IPS-20b (cell line): ENCODE data around the gene CADM1.

Experiments used
- H3K27ac ChIP-seq: one replicate; pipeline ENCODE4 v1.5.1; 2013; ENCODE audit warnings: low read length
- H3K27me3 ChIP-seq: 2 replicates; pipeline ENCODE4 v1.6.1; 2013; ENCODE audit warnings: mild to moderate bottlenecking, low read length, inconsistent platforms; ENCODE audit not compliant: insufficient read depth
- H3K36me3 ChIP-seq: 2 replicates; pipeline ENCODE4 v1.6.1; 2013; ENCODE audit warnings: low read depth, mild to moderate bottlenecking, inconsistent platforms, low read length, moderate library complexity; ENCODE audit not compliant: insufficient read depth
- H3K4me1 ChIP-seq: 2 replicates; pipeline ENCODE4 v1.6.1; 2013; ENCODE audit warnings: mild to moderate bottlenecking, control low read depth, inconsistent platforms, low read length, moderate library complexity; ENCODE audit not compliant: insufficient read depth
- H3K4me3 ChIP-seq: 2 replicates; pipeline ENCODE4 v1.5.1; 2013; ENCODE audit warnings: mild to moderate bottlenecking, low read length, inconsistent platforms
- H3K9ac ChIP-seq: 2 replicates; pipeline ENCODE4 v1.6.1; 2013; ENCODE audit warnings: low read depth, mild to moderate bottlenecking, inconsistent platforms, low read length, moderate library complexity
- H3K9me3 ChIP-seq: 2 replicates; pipeline ENCODE4 v1.6.1; 2013; ENCODE audit warnings: mild to moderate bottlenecking, low read depth, low read length, inconsistent platforms; ENCODE audit not compliant: insufficient read depth

The CADM1 gene

GRCh38 chr11:115504276-115505158 lies at the start of gene CADM1:
Gene CADM1, minus strand, starts transcription at chr11:115504415.
- Histone ChIP-seq H3K4me1 (peaks cover 21% of the 10 kb centered on the region), H3K27me3 (peaks cover 78% of the 10 kb centered on the region), H3K9me3 (no peaks in the 10 kb centered on the region), H3K9ac (peak within 1 kb of the TSS; percentile 78), H3K4me3 (peak within 1 kb of the TSS; percentile 80), H3K36me3 (no peaks in the 10 kb centered on the region), H3K27ac (no peak within 1 kb of the TSS)

DNA sequence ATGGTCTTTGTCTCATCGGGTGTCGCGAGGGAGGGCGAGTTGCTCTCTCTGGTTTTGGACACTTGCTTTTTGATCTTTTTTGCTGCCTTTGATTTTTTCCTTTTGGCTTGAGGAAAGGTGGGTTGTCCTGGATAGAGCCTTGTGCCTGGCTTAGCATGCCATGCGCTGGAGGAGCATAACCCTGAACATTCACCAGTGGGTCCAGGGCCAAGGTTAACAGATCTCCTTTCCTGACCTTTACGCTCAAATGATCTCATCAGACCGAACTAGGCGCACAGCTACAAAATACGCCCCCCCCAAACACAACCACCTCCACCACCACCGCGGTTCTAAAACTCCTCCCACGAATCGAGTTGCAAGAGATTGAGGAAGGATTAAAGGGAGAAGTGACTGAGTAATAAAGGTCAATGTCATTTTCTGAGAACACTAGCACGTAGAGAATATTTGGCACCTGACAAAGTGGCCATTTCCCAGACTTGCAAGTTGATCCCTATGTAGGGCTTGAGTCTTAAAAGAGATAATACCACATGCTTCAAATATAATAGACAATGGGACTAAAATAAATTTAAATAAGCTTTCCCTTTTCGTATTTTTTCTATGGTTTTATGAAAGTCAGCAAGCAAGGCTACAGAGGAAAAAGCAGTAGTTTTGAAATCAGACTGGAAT lies 48.7 kb upstream of the CADM1 start:
- H3K36me3 ChIP-seq = no peaks in the 10 kb centered on the region
- H3K9ac ChIP-seq = no peak overlapping the region
- H3K27me3 ChIP-seq = peaks cover 4% of the 10 kb centered on the region; the same call in 1 of the 2 replicates
- H3K4me1 ChIP-seq = peaks cover 25% of the 10 kb centered on the region
- H3K9me3 ChIP-seq = no peaks in the 10 kb centered on the region
- H3K27ac ChIP-seq = no peak overlapping the region
- H3K4me3 ChIP-seq = no peak overlapping the region

- Histone ChIP-seq H3K36me3 (no peaks in the 10 kb centered on the region), H3K9ac (no peak overlapping the region), H3K4me3 (no peak overlapping the region), H3K27me3 (no peaks in the 10 kb centered on the region), H3K9me3 (no peaks in the 10 kb centered on the region), H3K4me1 (peaks cover 25% of the 10 kb centered on the region), H3K27ac (no peak overlapping the region)
Measured at GRCh38 chr11:115552151-115552772, 48.0 kb upstream of the CADM1 start.

DNA sequence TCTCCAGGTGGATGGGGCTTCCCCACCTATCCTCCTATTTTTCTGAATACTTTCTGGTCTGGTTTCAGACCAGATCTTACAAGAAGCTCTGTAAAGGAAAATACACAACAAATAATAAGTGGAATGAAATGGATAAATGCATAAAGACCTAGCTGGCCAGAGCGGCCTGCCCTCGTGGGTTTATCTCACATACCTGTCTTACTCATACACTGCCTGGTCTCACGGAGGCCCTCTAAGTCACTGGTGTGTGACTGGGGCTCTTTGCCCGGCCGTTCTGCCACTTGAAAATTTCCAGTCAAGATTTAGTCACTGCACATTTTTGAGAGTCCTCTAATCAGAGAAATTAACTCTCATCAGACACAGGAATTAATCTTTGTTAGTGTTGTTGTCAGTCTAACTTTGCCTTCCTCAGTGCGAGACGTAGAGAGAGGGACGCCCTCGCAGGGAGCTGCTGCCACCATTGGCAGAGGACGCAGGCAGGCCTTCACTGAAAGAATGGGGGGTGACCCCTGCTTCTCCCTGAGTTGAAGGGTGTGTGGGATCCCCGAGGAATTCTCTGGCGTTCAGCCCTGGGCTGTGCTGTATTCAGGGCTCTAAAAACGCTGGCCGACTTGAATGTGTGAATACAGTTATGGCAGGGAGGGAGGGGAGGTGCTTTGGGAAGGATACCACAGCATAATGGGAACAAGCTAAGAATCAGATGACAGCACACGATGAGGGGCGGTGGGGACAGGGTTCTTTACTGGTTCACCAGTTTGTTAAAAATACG lies 46.3 kb upstream of the CADM1 start:
- Histone ChIP-seq H3K27me3 (no peaks in the 10 kb centered on the region), H3K4me3 (no peak overlapping the region), H3K9ac (no peak overlapping the region), H3K4me1 (peaks cover 22% of the 10 kb centered on the region), H3K9me3 (no peaks in the 10 kb centered on the region), H3K36me3 (no peaks in the 10 kb centered on the region), H3K27ac (no peak overlapping the region)

DNA sequence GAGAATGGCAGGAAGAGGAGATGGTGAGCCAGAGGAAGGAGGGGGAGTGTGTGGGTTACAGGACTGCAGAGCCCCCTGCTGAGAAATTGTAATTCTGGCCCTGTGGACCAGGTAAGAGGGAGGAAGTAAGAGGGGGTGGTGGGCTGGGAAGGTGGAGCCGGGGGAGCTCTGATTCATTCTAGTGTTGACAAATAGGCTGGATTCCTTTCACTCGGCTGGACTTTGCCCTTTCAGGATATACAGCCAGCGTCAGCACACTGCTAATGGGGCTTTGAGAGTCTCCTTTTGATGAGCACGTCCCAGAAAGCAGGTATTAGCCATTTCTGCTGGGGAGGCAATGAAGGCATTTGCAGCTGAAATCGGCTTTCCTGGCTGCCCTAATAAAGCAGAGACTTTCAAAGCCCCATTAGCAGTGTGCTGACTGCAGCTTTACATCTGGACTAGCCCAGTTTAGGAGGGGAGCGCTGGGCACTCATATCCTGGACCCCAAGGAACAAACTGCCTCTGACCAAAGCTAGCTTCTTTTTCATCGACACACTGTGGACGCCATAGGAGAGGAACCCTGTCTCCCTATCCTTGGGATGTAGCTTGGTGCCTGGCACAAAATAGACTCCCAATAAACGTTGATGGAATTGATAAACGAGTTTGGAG lies 44.8 kb upstream of the CADM1 start:
- Histone ChIP-seq H3K36me3 (no peaks in the 10 kb centered on the region), H3K9ac (peak overlapping the region; percentile 39; the same call in 1 of the 2 replicates), H3K27me3 (no peaks in the 10 kb centered on the region), H3K4me3 (peak overlapping the region; percentile 20; the same call in 1 of the 2 replicates), H3K9me3 (no peaks in the 10 kb centered on the region), H3K4me1 (peaks cover 26% of the 10 kb centered on the region), H3K27ac (peak overlapping the region; percentile 6)

- Histone ChIP-seq H3K27ac (no peak overlapping the region), H3K9ac (no peak overlapping the region), H3K4me3 (no peak overlapping the region), H3K9me3 (no peaks in the 10 kb centered on the region), H3K36me3 (no peaks in the 10 kb centered on the region), H3K27me3 (no peaks in the 10 kb centered on the region), H3K4me1 (peaks cover 26% of the 10 kb centered on the region)
Measured at GRCh38 chr11:115545581-115546210, 41.5 kb upstream of the CADM1 start.

DNA sequence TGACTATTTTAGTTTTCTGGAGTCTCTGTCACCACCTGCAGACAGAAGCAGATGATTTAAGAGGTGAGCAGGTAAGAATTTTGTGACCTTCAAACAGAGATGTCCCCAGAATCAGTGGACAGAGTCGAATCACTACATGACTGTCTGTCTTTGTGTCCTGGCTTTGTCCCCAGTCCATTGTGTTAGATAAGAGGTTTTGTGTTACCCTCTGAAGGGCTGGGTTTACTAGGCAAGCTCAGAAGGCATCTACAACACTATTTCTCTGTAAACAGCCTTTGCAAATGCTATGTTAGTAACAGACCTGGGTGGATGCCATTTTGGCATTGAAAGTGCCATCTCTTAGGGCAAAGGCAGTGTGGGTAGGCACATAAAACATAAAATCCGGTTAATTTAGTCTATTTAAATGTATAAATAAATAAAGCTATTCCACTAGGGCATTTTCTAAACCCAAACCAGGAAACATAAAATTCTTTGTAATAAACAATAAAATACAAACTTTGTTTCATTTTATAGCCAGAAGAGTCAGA lies 40.3 kb upstream of the CADM1 start:
- Histone ChIP-seq H3K4me1 (peaks cover 19% of the 10 kb centered on the region; the same call in 1 of the 2 replicates), H3K27me3 (no peaks in the 10 kb centered on the region), H3K4me3 (no peak overlapping the region), H3K27ac (no peak overlapping the region), H3K9me3 (no peaks in the 10 kb centered on the region), H3K36me3 (no peaks in the 10 kb centered on the region), H3K9ac (no peak overlapping the region)

DNA sequence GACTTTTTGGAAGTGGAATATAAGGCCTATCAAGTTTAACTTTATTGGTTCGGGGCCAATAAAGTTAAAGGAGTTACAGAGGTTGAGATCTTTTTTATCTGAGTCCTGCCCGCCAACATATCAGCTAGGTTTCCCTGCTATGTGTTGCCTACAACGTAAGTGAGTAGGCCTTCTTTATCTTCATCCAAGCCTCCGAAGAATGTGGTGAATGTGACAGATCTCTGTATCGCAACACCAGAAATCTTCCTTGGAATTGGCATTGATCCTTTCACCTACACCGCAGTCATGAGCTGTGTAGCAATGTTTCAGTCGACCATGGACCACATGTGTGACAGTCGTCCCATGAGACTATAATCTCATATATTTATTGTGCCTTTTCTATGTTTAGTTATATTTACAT lies 37.3 kb upstream of the CADM1 start:
- no peak overlapping the region for H3K27ac ChIP-seq
- H3K9me3 ChIP-seq = no peaks in the 10 kb centered on the region
- H3K36me3 ChIP-seq = no peaks in the 10 kb centered on the region
- H3K4me1 ChIP-seq = peaks cover 4% of the 10 kb centered on the region; the same call in 1 of the 2 replicates
- no peak overlapping the region for H3K4me3 ChIP-seq
- no peak overlapping the region for H3K9ac ChIP-seq
- no peaks in the 10 kb centered on the region for H3K27me3 ChIP-seq

DNA sequence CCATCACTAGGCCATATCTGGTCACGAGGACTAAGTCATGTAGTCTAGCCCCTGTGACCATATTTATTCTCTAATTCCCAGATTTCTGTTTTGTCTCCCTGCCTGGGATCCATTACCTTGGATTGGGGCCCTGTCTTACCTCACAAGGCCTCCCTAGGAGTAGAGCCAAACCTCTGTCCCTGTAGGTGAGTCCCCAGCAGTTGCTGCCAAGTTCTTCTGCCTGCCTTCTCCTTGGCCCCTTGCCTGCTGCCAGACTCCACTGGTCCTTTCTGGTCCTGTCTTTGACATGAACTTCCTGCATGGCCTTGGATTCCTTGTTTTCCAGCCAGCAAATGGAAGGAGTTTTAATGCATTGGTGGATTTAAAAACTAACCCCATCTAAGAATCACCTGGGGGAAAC lies 35.6 kb upstream of the CADM1 start:
- H3K27me3 ChIP-seq = no peaks in the 10 kb centered on the region
- no peak overlapping the region for H3K9ac ChIP-seq
- H3K4me3 ChIP-seq = no peak overlapping the region
- H3K27ac ChIP-seq = no peak overlapping the region
- no peaks in the 10 kb centered on the region for H3K36me3 ChIP-seq
- H3K4me1 ChIP-seq = peaks cover 4% of the 10 kb centered on the region; the same call in 1 of the 2 replicates
- no peaks in the 10 kb centered on the region for H3K9me3 ChIP-seq

DNA sequence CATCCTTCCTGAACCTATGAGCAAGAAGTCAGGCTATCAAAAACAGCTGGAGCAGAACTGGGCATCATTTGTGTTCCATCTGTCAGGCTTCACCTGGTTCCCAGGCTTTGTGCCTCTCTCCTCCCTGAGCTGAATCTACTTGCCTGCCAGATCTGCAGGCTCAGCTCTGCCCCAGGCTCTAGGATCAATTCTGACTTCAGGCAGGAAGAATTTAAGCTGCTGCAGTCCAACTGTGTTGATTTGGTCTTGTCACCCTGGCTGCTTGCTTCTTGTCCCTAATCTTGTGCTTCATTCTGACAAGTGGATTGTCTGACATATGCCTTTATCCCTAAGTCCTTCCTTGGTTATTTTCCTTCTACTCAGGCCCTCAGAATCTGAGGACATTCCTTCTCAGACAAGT lies 31.6 kb upstream of the CADM1 start:
- no peak overlapping the region for H3K9ac ChIP-seq
- H3K27me3 ChIP-seq = no peaks in the 10 kb centered on the region
- H3K9me3 ChIP-seq = no peaks in the 10 kb centered on the region
- peaks cover 6% of the 10 kb centered on the region; the same call in 1 of the 2 replicates for H3K4me1 ChIP-seq
- H3K36me3 ChIP-seq = no peaks in the 10 kb centered on the region
- H3K27ac ChIP-seq = no peak overlapping the region
- H3K4me3 ChIP-seq = no peak overlapping the region
